Measurements from ENCODE around the gene COPB1.
A peak's percentile ranks its signal among the peaks of the same experiment; 100 is the strongest.
"Not testable (repeated sequence)": the region's sequence is repeated elsewhere in the genome, so short reads cannot be mapped to it uniquely, and the experiment has no call there.

Gene COPB1, protein sequence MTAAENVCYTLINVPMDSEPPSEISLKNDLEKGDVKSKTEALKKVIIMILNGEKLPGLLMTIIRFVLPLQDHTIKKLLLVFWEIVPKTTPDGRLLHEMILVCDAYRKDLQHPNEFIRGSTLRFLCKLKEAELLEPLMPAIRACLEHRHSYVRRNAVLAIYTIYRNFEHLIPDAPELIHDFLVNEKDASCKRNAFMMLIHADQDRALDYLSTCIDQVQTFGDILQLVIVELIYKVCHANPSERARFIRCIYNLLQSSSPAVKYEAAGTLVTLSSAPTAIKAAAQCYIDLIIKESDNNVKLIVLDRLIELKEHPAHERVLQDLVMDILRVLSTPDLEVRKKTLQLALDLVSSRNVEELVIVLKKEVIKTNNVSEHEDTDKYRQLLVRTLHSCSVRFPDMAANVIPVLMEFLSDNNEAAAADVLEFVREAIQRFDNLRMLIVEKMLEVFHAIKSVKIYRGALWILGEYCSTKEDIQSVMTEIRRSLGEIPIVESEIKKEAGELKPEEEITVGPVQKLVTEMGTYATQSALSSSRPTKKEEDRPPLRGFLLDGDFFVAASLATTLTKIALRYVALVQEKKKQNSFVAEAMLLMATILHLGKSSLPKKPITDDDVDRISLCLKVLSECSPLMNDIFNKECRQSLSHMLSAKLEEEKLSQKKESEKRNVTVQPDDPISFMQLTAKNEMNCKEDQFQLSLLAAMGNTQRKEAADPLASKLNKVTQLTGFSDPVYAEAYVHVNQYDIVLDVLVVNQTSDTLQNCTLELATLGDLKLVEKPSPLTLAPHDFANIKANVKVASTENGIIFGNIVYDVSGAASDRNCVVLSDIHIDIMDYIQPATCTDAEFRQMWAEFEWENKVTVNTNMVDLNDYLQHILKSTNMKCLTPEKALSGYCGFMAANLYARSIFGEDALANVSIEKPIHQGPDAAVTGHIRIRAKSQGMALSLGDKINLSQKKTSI

DNA sequence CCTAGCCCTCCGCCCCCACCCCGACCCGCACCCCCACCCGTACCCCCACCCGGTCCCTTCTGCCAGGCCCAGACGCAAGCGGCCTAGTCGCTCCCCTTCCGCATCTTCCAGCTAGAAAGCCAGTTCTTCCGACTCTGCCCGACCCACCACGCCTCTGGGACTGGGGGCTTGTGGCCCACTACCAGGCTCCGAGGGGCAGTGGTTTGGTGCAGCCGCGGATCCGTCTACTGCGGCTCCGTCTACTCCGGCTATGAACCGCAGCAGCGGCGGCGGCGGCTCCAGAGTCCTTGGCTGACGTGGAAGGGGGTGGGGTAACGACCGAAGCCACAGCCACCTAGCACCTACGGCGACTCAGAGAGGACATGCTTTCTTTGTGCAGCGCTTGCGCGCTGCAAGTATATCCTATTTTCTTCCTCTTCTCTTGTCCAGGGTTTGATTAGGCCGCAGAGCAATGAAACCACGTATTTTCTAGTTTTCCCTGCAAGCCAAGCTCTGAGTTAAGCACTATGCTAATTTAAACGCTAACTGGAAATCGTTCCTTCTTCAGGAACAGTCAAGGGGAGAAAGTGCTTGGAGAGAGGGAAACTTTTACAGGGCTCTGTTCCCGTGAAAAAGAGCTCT lies at the start of gene COPB1:
COPB1 (minus strand) TSS at position 252 of the 621 bp plus-strand sequence. CDS start 883 bp downstream, outside the sequence.
- DNase-seq (ENCODE audit: low read depth): peak; percentile 93

- DNase-seq (ENCODE audit: low read depth): no peak
Observed at GRCh38 chr11:14547440-14547839, 47.8 kb upstream of the COPB1 start.

DNA sequence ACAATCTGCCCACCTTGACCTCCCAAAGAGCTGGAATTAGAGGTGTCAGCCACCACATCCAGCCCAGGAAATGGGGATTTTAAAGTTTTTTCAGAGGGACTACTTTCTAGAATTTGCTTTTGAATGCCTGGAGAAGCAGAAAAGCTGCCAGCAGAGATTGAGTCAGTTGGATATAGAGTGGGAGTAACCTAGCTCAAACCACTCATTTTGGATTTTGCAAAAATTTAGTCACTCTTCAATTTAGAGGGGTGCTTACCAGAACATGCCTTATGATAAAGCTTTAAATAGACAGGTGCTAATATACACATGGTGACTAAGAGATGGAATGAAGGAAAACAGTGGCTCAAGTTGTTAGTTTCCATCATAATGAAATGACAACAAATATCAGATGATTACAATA lies 47.1 kb upstream of the COPB1 start:
- no peak for DNase-seq (ENCODE audit: low read depth)

GRCh38 chr11:14544611-14545010 lies 45.0 kb upstream of the COPB1 start:
- DNase-seq (ENCODE audit: low read depth): no peak

- DNase-seq (ENCODE audit: low read depth): no peak
Observed at GRCh38 chr11:14543260-14543659, 43.6 kb upstream of the COPB1 start.

DNA sequence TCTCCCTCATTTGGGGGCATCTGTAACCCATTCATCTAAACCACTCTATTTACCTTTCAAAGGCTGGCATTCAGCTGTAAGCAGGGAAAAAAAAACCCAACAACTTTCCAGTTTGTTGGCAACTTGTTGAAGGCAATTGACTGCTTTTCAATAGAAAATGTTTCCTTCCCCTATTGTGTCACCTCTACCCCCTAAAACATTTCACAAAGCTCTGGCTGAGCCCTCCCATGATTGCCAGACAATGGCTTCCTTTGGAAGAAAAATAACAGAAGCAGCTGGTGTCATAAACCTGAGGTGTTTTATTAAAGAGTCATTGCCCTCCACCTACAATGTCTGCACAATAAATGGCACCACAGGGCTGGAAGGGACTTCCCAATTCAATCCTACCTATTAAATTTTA lies 42.7 kb upstream of the COPB1 start:
- DNase-seq (ENCODE audit: low read depth): no peak

DNA sequence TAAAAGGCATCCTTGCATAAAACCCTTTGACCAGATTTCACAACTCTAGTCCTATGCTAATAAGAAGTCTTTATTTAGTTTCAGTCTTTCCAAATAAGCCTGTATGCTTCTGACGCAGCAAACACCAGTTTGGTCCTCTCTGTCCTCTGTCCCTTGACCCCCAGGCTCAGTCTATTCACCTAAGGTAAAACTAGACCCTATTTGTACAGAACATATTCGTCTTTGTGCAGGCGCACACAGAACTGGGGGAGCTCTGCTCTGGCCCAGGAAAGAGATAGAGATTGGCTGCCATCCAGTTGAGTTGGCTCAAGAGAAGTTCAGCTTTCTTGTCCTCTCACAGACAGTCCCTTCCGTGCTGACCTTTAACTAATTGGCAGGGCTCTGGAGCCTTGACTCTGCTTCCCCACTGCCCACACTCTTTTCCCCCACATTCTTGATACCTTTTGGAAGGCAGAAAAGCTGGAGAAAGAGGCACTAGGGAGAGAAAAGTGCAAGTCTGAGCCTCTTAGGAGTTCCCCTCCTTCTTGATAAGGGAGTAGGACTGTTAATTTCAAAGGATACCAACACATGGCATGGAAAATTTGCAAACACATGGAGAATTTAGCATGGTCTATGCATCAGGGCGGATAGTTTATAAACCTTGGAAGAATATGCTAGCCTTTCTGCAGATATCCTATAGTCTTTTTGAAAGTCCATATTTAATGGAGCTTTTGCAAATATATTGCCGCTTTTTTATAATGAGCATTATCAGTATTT lies 41.8 kb upstream of the COPB1 start:
- DNase-seq (ENCODE audit: low read depth): no peak

DNA sequence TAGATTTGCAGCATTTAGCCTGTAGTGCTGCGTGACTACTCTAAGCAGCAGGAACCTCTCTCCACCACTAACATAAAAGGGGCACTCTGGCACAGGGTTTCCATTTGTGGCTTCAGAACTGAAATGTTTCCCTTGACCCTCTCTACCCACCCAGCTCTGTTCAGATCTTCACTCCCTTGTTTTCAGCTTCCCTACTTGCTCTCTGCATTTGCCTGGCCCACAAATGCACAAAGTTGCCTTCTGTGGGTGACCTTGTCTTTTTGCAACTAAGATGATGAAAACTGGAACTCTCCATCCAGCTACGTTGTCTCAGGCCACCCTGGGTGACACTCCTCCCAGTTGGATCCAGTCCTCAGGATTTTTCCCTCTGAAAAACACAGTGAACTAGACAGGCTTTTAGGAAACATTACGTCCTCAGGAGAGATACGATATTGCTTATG lies 40.4 kb upstream of the COPB1 start:
- DNase-seq (ENCODE audit: low read depth): no peak

DNA sequence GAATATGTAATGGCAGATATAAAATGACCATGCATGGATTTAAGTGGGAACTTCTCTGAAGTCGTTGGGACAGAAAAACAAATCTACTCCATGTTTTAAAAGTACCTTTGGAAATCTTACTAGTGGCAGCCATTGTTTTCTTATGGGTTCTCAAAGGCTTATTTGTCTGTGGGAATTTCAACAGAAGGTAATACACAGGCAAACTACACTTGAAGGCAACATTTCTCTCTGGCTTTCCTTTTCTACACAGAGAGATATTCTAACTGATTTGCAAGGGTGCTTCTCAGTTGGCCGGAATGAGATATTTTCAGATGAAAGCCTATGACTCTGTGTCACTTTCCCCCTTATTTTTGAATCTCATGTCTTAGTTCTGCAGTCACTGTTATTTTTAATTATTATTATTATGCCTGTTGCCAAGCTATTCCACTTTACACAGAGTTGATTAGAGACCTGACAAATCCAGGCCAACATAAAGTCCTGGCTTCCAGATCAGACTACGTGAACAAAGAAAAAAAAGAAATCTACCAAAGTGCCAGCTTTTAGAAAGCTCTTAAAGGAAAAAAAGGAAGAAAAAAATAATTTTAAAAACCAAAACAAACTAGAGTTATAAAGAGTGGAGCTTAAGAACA lies 39.4 kb upstream of the COPB1 start:
- no peak for DNase-seq (ENCODE audit: low read depth)

- DNase-seq (ENCODE audit: low read depth): no peak
Observed at GRCh38 chr11:14538271-14538925, 38.8 kb upstream of the COPB1 start.

DNA sequence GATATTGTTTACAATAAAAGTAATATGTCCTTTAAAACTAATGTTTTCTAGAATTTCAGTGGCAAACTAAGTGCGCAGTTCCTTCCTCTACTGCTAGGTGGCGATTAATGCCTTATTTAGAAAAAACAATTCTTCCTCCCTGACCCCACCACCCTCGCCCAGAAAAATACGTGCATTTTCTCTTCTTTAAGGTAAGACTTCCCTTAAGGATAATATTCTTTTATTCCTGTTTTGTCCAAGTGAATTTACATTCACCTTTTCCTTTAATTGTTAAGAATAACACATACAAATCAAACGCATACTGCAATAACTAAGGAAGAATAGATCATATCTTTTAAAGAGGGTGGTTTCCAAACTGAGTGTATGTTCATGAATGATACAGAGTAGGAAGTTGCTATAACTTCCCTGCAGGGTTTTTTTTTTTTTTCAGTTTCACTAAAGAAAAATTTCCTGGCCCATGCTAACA lies 37.6 kb upstream of the COPB1 start:
- peak; percentile 56 for DNase-seq (ENCODE audit: low read depth)

- not testable (repeated sequence) for DNase-seq (ENCODE audit: low read depth)
Observed at GRCh38 chr11:14535166-14535565, 35.6 kb upstream of the COPB1 start.

DNA sequence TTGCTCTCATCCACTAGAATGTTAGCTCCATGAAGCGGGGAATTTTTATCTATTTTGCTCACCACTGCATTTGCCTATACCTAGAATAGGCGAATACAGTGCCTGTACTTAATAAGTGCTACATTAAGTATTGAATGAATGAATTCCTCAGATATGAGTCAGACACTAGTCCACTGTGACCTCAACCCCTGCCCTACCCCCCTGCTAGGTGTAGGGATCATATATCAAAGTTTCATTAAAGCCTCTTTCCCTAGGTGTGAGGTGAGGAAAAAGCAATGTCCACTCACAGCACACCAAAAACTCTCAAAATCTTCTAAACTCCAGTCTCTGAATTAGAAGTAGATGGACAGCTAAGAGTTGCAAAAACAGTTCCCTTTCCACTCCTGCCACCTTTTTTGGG lies 30.3 kb upstream of the COPB1 start:
- peak; percentile 25 for DNase-seq (ENCODE audit: low read depth)

DNA sequence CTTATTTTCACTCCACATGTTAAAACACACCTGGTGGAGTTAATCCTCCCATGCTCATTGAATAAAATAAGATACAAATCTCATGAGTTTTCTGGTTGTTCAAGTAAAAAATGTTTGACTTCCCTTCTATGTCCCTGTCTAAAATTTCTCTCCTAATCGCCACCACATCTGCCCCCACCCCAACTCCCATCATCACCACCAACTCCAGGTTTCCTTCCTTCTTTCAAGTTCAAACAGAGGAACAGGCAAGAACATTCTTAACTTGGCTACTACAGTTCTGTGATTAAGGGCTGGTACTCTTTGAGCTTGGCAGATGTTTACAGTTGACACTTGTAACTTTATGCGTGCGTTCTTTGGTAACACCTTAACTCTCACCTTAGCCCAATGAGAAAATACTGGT lies 29.7 kb upstream of the COPB1 start:
- DNase-seq (ENCODE audit: low read depth): no peak

- DNase-seq (ENCODE audit: low read depth): no peak
Observed at GRCh38 chr11:14522801-14523200, 23.2 kb upstream of the COPB1 start.

- no peak for DNase-seq (ENCODE audit: low read depth)
Observed at GRCh38 chr11:14522245-14522644, 22.6 kb upstream of the COPB1 start.

GRCh38 chr11:14520747-14521151 lies 21.1 kb upstream of the COPB1 start:
- no peak for DNase-seq (ENCODE audit: low read depth)

DNA sequence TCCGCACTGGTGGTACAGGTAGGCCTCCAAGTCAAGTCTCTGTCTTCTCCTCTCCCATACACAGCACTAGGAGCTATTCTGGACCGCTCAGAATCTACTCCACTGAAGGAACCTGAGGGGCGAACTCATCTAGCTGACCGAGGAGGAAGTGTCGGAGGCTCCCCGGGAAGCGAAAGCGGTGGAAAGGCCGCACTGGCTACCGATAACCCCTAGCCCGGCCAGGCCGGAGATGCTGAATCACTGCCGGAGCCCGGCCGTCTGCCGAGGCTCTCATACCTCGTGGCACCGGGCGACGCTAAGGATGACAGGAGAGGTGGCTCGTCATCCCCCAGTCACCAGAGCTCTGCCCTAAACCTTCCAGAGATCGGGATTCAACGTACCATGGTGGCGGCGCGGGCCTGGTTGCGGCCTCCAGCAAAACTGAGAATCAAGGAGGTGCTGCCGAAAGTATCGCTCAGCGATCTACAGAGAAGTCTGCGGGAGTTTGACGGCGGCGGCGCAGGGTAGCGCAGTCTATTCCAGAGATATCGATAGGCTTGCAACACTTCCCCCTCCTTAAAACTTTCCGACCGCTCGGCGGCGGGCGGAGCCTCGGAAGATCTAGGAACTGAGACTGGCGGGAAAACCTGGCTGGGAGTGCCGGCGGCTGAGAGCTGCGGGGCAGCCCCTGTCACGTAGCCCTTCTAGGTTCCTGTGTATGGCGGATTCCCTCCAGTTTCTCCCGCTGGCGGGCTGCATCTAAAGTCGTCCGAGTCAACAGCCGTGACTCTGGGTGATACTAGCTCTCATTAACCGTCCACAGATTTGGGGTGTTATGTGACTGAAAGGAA lies 20.5 kb upstream of the COPB1 start, which contains the start of gene PSMA1:
PSMA1 (minus strand) TSS at position 470 of the 830 bp plus-strand sequence; CDS start at position 383, 87 bp downstream.
- peak; percentile 97 for DNase-seq (ENCODE audit: low read depth)

DNA sequence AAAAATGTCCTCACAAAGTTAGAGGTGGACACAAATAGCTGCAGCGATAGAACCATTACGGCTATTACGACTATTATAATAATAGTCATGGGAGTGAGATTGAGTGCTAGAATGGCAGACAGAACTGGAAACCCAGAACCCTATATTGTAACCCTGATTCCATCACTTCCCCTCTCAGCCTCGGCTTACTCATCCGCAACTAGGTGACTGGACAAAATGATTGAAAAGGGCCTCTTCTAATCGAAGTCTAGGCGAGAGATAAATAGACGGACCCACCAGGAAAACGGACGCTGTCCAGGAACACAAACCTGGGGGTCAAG lies 19.9 kb upstream of the COPB1 start:
- peak; percentile 73 for DNase-seq (ENCODE audit: low read depth)

- DNase-seq (ENCODE audit: low read depth): no peak
Observed at GRCh38 chr11:14518820-14519219, 19.2 kb upstream of the COPB1 start.

All from ELR (cell line).